NT2/D1 (cell line): ENCODE results near the gene DNM1L.

Source experiments
- YY1 ChIP-seq: IDR thresholded peaks from 2 replicates; pipeline ENCODE4 v1.6.1; 2011; ENCODE audit not compliant: insufficient read length, insufficient read depth
- ZNF274 ChIP-seq: IDR thresholded peaks from 2 replicates; pipeline ENCODE4 v1.6.1; 2011; ENCODE audit warnings: mild to moderate bottlenecking, low read depth, low read length

DNA sequence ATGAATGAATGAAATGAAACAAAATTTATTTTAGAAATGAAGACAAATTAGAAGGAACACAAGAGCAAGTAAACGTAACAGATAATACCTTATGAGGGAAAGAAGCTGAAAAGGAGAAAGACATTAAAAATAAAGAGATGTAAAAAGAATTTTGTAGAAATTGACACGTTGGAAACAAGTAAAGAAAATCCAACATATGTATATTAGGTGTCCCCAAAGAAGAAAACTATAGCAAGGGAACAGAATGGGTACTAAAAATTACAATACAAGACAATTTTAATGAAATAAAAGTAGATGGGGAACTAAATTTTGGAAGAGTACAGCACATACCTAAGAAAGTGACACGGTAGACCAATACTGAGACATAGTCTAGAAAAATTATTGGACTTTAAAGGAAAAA, 16.7 kb downstream of the DNM1L start:
- TF ChIP-seq YY1 (no peak), ZNF274 (no peak)
